Activated CD4-positive, alpha-beta memory T cell treated with anti-CD3 and anti-CD28 coated beads for 36 hours (primary cell): ENCODE data around the gene LAMA2. TPM values are rescaled to one million over a fixed set of nuclear protein-coding genes. Genes with fewer than 3 reads are reported as not detected.
"Not testable (repeated sequence)": the region's sequence is repeated elsewhere in the genome, so short reads cannot be mapped to it uniquely, and the experiment has no call there.

Experiments used
- CTCF ChIA-PET: fragments of 350-600 bp; sonication (Branson Sonifier 250); formaldehyde crosslinking; loops from one replicate; lab custom pipeline; 2021; ENCODE audit warnings: antibody characterized with exemption, inconsistent platforms; lab: Charles Lee
- POLR2A ChIA-PET: fragments of 350-600 bp; sonication (Branson Sonifier 250); formaldehyde crosslinking; loops from one replicate; lab custom pipeline; 2021; ENCODE audit warnings: antibody characterized with exemption; lab: Charles Lee
- DNase-seq: peaks from one replicate; pipeline ENCODE4 v3.0.0-alpha.2; 2020
- H3K27ac Mint-ChIP-seq: one replicate; pipeline ENCODE4 v1.8.0; 2021; ENCODE audit warnings: mixed read lengths
- H3K27me3 Mint-ChIP-seq: one replicate; pipeline ENCODE4 v1.8.0; 2021; ENCODE audit warnings: mixed read lengths
- H3K36me3 Mint-ChIP-seq: one replicate; pipeline ENCODE4 v1.8.0; 2021; ENCODE audit warnings: mixed read lengths
- H3K4me1 Mint-ChIP-seq: one replicate; pipeline ENCODE4 v1.8.0; 2021; ENCODE audit warnings: low read depth, mixed read lengths
- H3K4me3 Mint-ChIP-seq: one replicate; pipeline ENCODE4 v1.8.0; 2021; ENCODE audit warnings: mild to moderate bottlenecking, mixed read lengths
- H3K9me3 Mint-ChIP-seq: one replicate; pipeline ENCODE4 v1.8.0; 2021; ENCODE audit warnings: mixed read lengths
- intact Hi-C: fragments of 100-400 bp; cut with micrococcal nuclease; formaldehyde crosslinking; loops from one replicate; pipeline ENCODE4 v1.15.1; 2023
- total RNA-seq, 2 experiments: library from RNA; stranded (reverse); gene quantifications; one replicate each; pipeline ENCODE4 v1.2.3, GENCODE V29; 2021

The LAMA2 gene
- total RNA-seq, 2 experiments from 2014 or later: 0.15 to 0.48 TPM

DNA sequence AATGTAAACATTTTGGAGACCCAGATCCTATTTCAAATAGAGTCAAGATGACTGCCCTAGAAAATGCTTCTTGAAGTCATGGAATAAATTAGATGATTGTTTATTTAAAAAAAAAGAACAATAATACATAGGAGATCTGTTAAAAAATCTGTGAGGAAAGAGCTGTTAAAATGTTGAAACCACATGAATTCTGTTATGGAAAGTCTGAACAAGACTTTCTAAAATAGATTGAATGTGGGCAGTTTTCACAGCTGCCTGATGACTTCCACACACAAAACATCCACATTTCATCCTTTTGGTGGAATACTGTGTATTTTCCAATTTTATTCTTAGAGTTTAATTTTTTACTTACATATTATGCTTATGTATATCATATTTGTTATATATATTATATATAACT lies 186.1 kb downstream of the LAMA2 start:
- H3K4me1 Mint-ChIP-seq: no peaks in the 10 kb centered on the region
- intact Hi-C loops: no loop called here
- POLR2A ChIA-PET: no interaction called here
- H3K27ac Mint-ChIP-seq: no peak overlapping the region
- no peaks in the 10 kb centered on the region for H3K36me3 Mint-ChIP-seq
- DNase-seq: no peak
- CTCF ChIA-PET: no interaction called here
- no peaks in the 10 kb centered on the region for H3K27me3 Mint-ChIP-seq
- peaks cover 8% of the 10 kb centered on the region for H3K9me3 Mint-ChIP-seq
- H3K4me3 Mint-ChIP-seq: no peak overlapping the region

DNA sequence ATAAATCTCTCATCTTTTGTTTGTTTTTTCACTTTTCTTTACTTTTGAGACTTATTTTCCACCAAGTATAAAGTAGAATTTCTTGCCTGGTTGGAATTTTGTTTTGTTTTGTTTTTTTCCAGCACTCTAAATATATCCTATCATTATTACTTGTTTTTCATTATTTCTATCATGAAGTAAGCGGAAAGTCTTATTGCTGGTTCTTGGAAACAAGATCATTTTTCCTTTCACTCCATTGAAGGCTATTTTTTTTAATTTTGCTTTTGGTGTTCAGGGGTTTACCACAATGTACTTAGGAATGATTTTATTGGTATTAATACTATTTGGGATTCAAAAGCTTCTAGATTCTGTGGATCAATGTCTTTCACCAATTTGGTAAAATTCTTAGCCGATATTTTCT lies 190.1 kb downstream of the LAMA2 start:
- no peak overlapping the region for H3K27ac Mint-ChIP-seq
- H3K4me3 Mint-ChIP-seq: no peak overlapping the region
- CTCF ChIA-PET: no interaction called here

DNA sequence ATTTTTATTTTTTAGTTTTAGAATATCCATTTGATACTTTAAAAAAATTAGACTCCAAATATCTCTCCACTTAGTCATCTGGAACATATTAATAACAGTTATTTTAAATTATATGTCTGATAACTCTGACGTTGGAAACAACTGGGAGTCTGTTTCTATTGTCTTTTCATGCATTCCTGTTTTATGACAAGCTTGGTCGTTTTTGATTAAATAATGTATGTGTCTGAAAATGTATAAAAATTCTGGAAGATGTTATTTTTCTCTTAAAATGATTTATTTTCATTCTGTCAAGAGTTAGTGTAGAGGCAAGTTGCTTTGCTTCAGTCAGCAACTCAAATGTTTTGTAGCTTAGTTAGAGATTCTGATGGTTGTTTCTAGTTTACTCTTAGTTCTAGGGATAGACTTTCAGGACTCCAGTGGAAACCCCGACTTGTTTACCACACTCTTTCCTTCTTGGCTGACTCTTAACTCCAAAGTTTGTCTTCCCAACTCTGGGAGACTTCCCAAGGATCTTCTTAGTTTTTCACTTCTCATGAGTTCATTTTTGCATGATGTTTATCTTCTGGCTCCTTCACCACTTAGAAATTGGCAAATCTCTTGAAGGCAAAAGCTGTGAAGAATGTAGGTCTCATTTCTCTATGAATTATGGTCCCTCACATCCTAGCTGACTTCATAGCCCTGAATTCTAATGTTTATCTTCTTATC lies 190.9 kb downstream of the LAMA2 start:
- no peaks in the 10 kb centered on the region for H3K36me3 Mint-ChIP-seq
- intact Hi-C loops: no loop called here
- H3K27ac Mint-ChIP-seq: no peak overlapping the region
- ChIA-PET POLR2A (interaction anchor here (0.6 kb wide), 1 partner anchor 74 kb away, joined by 3 read pairs; no protein-coding TSS in a partner anchor), CTCF (no interaction called here)
- no peaks in the 10 kb centered on the region for H3K9me3 Mint-ChIP-seq
- H3K4me3 Mint-ChIP-seq: no peak overlapping the region
- DNase-seq: no peak
- H3K4me1 Mint-ChIP-seq: no peaks in the 10 kb centered on the region
- peaks cover 2% of the 10 kb centered on the region for H3K27me3 Mint-ChIP-seq

More for the DNA sequence above, 190.1 kb downstream of the LAMA2 start:
- H3K4me1 Mint-ChIP-seq: no peaks in the 10 kb centered on the region
- no peaks in the 10 kb centered on the region for H3K27me3 Mint-ChIP-seq
- H3K36me3 Mint-ChIP-seq: no peaks in the 10 kb centered on the region
- intact Hi-C loops: no loop called here
- POLR2A ChIA-PET: no interaction called here
- no peak for DNase-seq
- H3K9me3 Mint-ChIP-seq: no peaks in the 10 kb centered on the region

DNA sequence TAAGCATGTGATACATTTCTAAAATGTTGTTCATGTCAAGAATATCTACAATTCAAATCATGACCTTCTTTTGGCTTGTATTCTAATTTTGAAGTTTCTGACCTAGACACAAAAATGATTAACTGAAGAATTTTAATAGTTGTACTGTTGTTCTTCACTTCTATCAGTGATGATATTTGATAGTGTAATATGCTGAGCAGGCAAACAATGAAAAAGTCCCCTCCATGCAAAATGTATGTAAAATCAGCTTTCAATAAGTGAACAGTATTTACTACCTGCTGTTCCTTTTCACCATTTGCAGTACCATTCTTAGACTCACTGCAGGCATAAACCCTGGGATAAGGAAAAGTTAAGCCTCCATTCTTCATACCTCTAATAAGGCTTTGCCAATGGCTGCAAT lies 201.5 kb downstream of the LAMA2 start:
- peaks cover 1% of the 10 kb centered on the region for H3K27me3 Mint-ChIP-seq
- no peaks in the 10 kb centered on the region for H3K36me3 Mint-ChIP-seq
- ChIA-PET CTCF (no interaction called here), POLR2A (no interaction called here)
- intact Hi-C loops: no loop called here
- H3K4me1 Mint-ChIP-seq: no peaks in the 10 kb centered on the region
- no peak overlapping the region for H3K27ac Mint-ChIP-seq
- H3K9me3 Mint-ChIP-seq: peaks cover 4% of the 10 kb centered on the region
- no peak overlapping the region for H3K4me3 Mint-ChIP-seq
- no peak for DNase-seq

DNA sequence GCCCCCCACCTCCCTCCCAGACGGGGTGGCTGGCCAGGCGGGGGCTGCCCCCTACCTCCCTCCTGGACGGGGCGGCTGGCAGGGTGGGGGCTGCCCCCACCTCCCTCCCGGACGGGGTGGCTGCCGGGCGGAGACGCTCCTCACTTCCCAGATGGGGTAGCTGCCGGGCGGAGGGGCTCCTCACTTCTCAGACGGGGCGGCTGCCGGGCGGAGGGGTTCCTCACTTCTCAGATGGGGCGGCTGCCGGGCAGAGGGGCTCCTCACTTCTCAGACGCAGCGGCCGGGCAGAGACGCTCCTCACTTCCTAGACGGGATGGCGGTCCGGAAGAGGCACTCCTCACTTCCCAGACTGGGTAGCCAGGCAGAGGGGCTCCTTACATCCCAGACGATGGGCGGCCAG lies 205.5 kb downstream of the LAMA2 start:
- H3K4me1 Mint-ChIP-seq, H3K36me3 Mint-ChIP-seq, H3K27ac Mint-ChIP-seq, H3K4me3 Mint-ChIP-seq, H3K27me3 Mint-ChIP-seq, DNase-seq, H3K9me3 Mint-ChIP-seq, POLR2A ChIA-PET, CTCF ChIA-PET, intact Hi-C loops: not testable (repeated sequence)

DNA sequence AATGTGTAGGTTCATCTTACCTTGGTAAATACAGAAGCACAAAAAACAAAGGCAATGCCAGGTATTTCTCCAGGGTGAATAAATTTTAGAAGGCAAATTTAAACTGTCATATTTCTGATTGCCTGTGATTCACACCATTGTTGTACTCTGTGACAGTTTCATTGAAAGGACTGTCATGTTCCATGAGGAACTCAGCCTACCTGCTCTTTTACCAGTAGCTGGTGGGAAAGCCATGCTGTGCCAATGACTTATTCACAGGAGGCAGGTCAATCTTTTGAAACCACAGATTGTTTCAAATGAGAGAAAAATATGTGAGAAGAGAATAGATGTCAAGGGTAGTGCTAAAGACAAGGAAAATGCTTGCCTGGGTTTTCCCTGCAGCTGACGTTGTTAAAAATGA lies 206.4 kb downstream of the LAMA2 start:
- Mint-ChIP-seq H3K36me3 (no peaks in the 10 kb centered on the region), H3K9me3 (peaks cover 5% of the 10 kb centered on the region), H3K27me3 (peaks cover 1% of the 10 kb centered on the region), H3K4me1 (no peaks in the 10 kb centered on the region), H3K27ac (no peak overlapping the region), H3K4me3 (no peak overlapping the region)
- CTCF ChIA-PET: no interaction called here
- POLR2A ChIA-PET: no interaction called here
- intact Hi-C loops: no loop called here
- DNase-seq: no peak

DNA sequence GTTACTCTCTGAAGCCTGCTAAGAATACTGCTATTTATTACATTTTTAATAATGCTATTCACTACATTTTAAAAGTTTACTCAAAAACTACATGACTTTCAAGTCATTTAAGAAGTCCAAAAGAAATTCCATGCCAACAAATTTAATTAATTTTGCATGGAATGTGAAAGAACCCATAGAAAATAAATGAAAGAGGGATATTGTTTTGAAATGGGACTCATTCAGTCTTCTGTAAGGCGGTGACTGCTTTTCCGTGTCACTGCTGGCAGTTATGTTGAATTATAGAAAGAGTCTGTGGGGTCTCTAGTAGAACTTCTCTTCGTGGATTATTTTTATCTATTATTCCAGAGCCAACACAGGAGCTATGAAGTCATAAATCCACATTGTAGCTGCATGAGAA lies 211.2 kb downstream of the LAMA2 start:
- H3K4me3 Mint-ChIP-seq: no peak overlapping the region
- H3K27ac Mint-ChIP-seq: no peak overlapping the region
- no peaks in the 10 kb centered on the region for H3K36me3 Mint-ChIP-seq
- peaks cover 3% of the 10 kb centered on the region for H3K9me3 Mint-ChIP-seq
- POLR2A ChIA-PET: no interaction called here
- CTCF ChIA-PET: no interaction called here
- no peaks in the 10 kb centered on the region for H3K27me3 Mint-ChIP-seq
- DNase-seq: no peak
- intact Hi-C loops: no loop called here
- no peaks in the 10 kb centered on the region for H3K4me1 Mint-ChIP-seq

DNA sequence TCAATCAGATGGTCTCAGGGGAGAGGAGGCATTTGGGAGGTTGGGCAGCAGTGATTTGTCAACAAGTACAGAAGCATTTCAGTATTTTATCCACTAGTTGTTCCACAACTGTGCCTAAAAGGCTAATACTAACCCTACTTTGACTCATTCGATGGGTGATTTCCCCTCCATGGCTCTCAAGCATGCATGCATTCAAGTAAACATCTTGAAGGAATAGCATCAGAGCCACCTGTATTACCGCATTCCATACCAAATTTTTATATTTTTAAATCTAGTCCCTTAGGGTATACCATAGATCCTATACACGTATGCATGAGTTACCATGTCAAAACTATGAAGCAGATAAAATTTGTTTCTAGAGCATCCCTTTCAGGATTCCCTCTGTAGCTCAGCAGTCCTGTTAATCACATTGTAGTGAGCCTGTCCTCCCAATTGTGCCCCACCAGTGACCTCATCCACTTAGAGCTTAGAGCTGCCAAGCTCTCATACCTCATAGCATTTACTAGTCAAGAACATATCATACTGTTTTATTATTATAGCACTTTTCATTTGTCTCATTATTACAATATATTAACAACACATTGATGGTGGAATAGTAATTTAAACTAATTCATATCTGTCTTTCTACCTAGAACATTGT lies 213.8 kb downstream of the LAMA2 start:
- H3K27me3 Mint-ChIP-seq: peaks cover 2% of the 10 kb centered on the region
- ChIA-PET CTCF (no interaction called here), POLR2A (no interaction called here)
- no peak for DNase-seq
- no peak overlapping the region for H3K4me3 Mint-ChIP-seq
- H3K36me3 Mint-ChIP-seq: no peaks in the 10 kb centered on the region
- H3K4me1 Mint-ChIP-seq: no peaks in the 10 kb centered on the region
- no peaks in the 10 kb centered on the region for H3K9me3 Mint-ChIP-seq
- intact Hi-C loops: no loop called here
- H3K27ac Mint-ChIP-seq: no peak overlapping the region

DNA sequence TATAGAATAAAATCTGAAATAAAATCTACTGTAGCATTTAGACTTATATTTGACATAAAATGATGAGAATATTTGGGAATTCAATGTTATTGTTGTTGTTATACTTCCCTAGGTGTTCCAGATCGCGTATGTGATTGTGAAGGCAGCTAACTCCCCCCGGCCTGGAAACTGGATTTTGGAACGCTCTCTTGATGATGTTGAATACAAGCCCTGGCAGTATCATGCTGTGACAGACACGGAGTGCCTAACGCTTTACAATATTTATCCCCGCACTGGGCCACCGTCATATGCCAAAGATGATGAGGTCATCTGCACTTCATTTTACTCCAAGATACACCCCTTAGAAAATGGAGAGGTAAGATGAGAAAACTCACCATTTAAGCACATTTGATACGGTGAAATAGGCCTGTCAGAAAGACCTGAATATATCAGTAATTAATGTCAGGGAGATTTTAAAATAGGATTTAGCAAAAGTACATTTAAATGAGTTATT lies 215.2 kb downstream of the LAMA2 start:
- peaks cover 2% of the 10 kb centered on the region for H3K27me3 Mint-ChIP-seq
- no peaks in the 10 kb centered on the region for H3K4me1 Mint-ChIP-seq
- CTCF ChIA-PET: no interaction called here
- H3K9me3 Mint-ChIP-seq: no peaks in the 10 kb centered on the region
- POLR2A ChIA-PET: no interaction called here
- intact Hi-C loops: no loop called here
- DNase-seq: no peak
- no peaks in the 10 kb centered on the region for H3K36me3 Mint-ChIP-seq
- H3K4me3 Mint-ChIP-seq: no peak overlapping the region
- H3K27ac Mint-ChIP-seq: no peak overlapping the region

DNA sequence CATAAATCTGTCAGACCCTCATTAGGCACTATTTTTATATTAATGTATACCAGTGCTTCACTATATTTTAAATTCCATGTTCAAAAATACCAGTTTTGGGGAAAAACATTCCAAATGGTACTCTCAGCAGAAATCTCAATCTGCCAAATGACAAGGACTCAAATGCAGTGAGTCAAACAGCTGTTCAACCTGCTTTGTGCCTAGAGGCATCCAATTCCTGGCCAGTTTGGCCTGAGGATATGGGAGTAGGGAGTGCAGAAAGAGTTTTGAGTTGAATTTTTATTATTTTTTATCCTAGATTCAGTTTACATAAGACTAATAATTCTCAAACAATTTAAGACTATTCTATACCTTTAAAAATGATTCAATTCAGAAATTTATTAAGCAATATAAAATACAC lies 216.8 kb downstream of the LAMA2 start:
- no peak overlapping the region for H3K4me3 Mint-ChIP-seq
- H3K36me3 Mint-ChIP-seq: no peaks in the 10 kb centered on the region
- CTCF ChIA-PET: no interaction called here
- no peaks in the 10 kb centered on the region for H3K4me1 Mint-ChIP-seq
- H3K9me3 Mint-ChIP-seq: no peaks in the 10 kb centered on the region
- POLR2A ChIA-PET: no interaction called here
- intact Hi-C loops: no loop called here
- no peak for DNase-seq
- H3K27me3 Mint-ChIP-seq: peaks cover 2% of the 10 kb centered on the region
- no peak overlapping the region for H3K27ac Mint-ChIP-seq

DNA sequence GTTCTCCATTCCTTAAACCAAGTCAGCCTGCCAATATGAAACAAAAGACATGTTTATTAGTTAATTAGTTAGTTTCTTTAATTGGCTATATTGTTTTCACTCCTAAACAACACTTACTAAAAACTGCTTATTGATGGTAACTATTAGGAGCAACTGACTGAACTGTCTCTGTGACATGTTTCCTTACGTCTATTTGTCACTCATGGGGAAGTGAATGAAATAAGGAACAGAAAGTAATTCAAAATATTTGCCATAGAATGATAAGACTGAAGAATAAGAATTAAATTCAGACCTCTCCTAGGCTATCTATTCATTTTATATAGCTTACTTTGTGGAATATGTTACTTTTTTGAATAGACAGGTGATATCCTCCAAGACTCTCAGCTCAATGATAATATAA lies 217.2 kb downstream of the LAMA2 start:
- ChIA-PET CTCF (no interaction called here), POLR2A (no interaction called here)
- H3K4me1 Mint-ChIP-seq: no peaks in the 10 kb centered on the region
- no peak overlapping the region for H3K4me3 Mint-ChIP-seq
- H3K36me3 Mint-ChIP-seq: no peaks in the 10 kb centered on the region
- intact Hi-C loops: no loop called here
- H3K27ac Mint-ChIP-seq: no peak overlapping the region
- H3K27me3 Mint-ChIP-seq: peaks cover 2% of the 10 kb centered on the region
- H3K9me3 Mint-ChIP-seq: no peaks in the 10 kb centered on the region
- DNase-seq: no peak

DNA sequence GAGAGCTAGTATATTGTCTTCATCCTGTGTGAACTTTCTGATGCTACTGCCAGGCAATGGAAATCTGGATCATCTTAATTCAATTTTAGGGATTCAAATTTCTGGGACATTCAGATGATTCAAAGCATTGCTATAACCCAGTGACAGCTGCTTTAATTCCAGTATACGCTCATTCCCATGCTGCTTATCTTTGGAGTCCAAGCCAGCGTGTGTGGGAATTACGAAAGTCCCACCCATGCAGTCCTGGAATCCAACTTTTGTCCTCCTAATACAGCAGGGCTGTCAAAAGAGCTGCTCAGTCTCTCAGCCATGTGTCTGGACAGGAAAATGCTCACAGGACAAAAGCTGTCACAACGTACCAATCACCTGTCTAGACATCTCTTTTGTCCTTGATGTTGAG lies 219.8 kb downstream of the LAMA2 start:
- Mint-ChIP-seq H3K4me3 (no peak overlapping the region), H3K36me3 (no peaks in the 10 kb centered on the region), H3K4me1 (no peaks in the 10 kb centered on the region), H3K27me3 (peaks cover 2% of the 10 kb centered on the region), H3K27ac (no peak overlapping the region), H3K9me3 (no peaks in the 10 kb centered on the region)
- intact Hi-C loops: no loop called here
- CTCF ChIA-PET: no interaction called here
- POLR2A ChIA-PET: no interaction called here
- no peak for DNase-seq

DNA sequence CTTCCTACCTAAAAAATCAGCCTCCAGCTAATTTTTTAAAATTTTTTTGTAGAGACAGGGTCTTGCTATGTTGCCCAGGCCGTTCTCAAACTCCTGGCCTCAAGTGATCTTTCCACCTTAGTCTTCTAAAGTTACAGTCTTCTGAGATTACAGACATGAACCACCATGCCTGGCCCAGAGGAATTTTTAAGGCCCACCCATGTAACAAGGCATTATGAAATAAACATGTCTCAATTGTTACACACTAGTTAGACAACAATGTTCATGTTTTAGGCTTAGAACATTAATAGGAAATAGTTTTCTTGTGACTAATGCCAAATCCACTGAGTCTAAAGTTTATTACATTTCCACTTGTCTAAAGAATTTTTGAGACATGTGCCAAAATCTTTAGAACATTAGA lies 221.2 kb downstream of the LAMA2 start:
- intact Hi-C loops: no loop called here
- Mint-ChIP-seq H3K27me3 (peaks cover 2% of the 10 kb centered on the region), H3K36me3 (no peaks in the 10 kb centered on the region), H3K4me1 (no peaks in the 10 kb centered on the region), H3K9me3 (no peaks in the 10 kb centered on the region), H3K4me3 (no peak overlapping the region), H3K27ac (no peak overlapping the region)
- POLR2A ChIA-PET: no interaction called here
- CTCF ChIA-PET: interaction anchor here (1.7 kb wide), 1 partner anchor 266 kb away, joined by 5 read pairs; no protein-coding TSS in a partner anchor
- no peak for DNase-seq
